Femur (tissue), 1 donor: ENCODE results near the gene MN1.
A peak's percentile ranks its signal among the peaks of the same experiment; 100 is the strongest.

ENCODE experiments used
- DNase-seq: peaks from one replicate; pipeline ENCODE4 v3.0.0-alpha.2; 2017

MN1 gene

GRCh38 chr22:27799015-27799826, 2.3 kb downstream of the MN1 start:
- DNase-seq = peak; percentile 63

GRCh38 chr22:27798511-27799014, 3.0 kb downstream of the MN1 start:
- DNase-seq = no peak

GRCh38 chr22:27797520-27798391, 3.8 kb downstream of the MN1 start:
- no peak for DNase-seq

GRCh38 chr22:27796829-27797519, 4.6 kb downstream of the MN1 start:
- no peak for DNase-seq

GRCh38 chr22:27795696-27796517, 5.6 kb downstream of the MN1 start:
- no peak for DNase-seq

- no peak for DNase-seq
Observed at GRCh38 chr22:27795053-27795452, 6.5 kb downstream of the MN1 start.

- DNase-seq = no peak
Observed at GRCh38 chr22:27794226-27794625, 7.3 kb downstream of the MN1 start.

- no peak for DNase-seq
Observed at GRCh38 chr22:27793576-27793975, 8.0 kb downstream of the MN1 start.

- DNase-seq = no peak
Observed at GRCh38 chr22:27792452-27793161, 8.9 kb downstream of the MN1 start.

GRCh38 chr22:27791859-27792241, 9.7 kb downstream of the MN1 start:
- DNase-seq = no peak

- DNase-seq = no peak
Observed at GRCh38 chr22:27791159-27791858, 10.2 kb downstream of the MN1 start.

GRCh38 chr22:27790376-27791158, 11.0 kb downstream of the MN1 start:
- no peak for DNase-seq

GRCh38 chr22:27788500-27789288, 12.9 kb downstream of the MN1 start:
- DNase-seq = no peak

- DNase-seq = no peak
Observed at GRCh38 chr22:27786965-27787364, 14.6 kb downstream of the MN1 start.

- DNase-seq = no peak
Observed at GRCh38 chr22:27786291-27786932, 15.1 kb downstream of the MN1 start.

GRCh38 chr22:27785831-27786230, 15.7 kb downstream of the MN1 start:
- DNase-seq = no peak

GRCh38 chr22:27784120-27784475, 17.5 kb downstream of the MN1 start:
- DNase-seq = no peak

- DNase-seq = no peak
Observed at GRCh38 chr22:27783436-27784119, 18.0 kb downstream of the MN1 start.
